22Rv1 (cell line): ENCODE measurements around the gene KLK3.
"Not testable (repeated sequence)": the region's sequence is repeated elsewhere in the genome, so short reads cannot be mapped to it uniquely, and the experiment has no call there.

Source experiments
- ZFX ChIP-seq: fragments of 450-650 bp; IDR thresholded peaks from 2 replicates; pipeline ENCODE4 v1.6.1; 2017; ENCODE audit warnings: antibody characterized with exemption, borderline replicate concordance
- TF ChIP-seq, protein P1 (sequence below): fragments of 450-650 bp; IDR thresholded peaks from 2 replicates; pipeline ENCODE4 v1.5.1; 2017; ENCODE audit warnings: mild to moderate bottlenecking

DNA sequence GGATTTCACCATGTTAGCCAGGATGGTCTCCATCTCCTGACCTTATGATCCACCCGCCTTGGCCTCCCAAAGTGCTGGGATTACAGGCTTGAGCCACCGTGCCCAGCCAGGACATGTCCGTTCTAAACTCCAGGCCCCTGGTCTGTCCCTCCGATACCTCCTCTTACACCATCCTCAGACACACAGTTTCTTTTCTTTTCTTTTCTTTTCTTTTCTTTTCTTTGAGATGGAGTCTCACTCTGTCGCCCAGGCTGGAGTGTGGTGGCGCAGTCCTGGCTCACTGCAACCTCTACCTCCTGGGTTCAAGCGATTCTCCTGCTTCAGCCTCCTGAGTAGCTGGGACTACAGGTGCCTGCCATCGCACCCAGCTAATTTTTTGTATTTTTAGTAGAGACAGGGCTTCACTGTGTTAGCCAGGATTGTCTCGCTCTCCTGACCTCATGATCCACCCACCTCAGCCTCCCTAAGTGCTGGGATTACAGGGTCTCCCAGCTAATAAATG is 41.4 kb downstream of the KLK3 start:
- TF ChIP-seq, protein P1, sequence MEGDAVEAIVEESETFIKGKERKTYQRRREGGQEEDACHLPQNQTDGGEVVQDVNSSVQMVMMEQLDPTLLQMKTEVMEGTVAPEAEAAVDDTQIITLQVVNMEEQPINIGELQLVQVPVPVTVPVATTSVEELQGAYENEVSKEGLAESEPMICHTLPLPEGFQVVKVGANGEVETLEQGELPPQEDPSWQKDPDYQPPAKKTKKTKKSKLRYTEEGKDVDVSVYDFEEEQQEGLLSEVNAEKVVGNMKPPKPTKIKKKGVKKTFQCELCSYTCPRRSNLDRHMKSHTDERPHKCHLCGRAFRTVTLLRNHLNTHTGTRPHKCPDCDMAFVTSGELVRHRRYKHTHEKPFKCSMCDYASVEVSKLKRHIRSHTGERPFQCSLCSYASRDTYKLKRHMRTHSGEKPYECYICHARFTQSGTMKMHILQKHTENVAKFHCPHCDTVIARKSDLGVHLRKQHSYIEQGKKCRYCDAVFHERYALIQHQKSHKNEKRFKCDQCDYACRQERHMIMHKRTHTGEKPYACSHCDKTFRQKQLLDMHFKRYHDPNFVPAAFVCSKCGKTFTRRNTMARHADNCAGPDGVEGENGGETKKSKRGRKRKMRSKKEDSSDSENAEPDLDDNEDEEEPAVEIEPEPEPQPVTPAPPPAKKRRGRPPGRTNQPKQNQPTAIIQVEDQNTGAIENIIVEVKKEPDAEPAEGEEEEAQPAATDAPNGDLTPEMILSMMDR: not testable (repeated sequence)
- not testable (repeated sequence) for TF ChIP-seq ZFX
